PC-3 (cell line): ENCODE results near the gene SYN1. TPM values are rescaled to one million over a fixed set of nuclear protein-coding genes. Genes with fewer than 3 reads are reported as not detected.

Experiments used
- ATAC-seq: fragments of 200-7000 bp; cut with Tn5 transposase; 2 replicates; pipeline ENCODE4 v1.9.1; 2020; ENCODE audit warnings: mild to moderate bottlenecking, moderate library complexity
- BruUV-seq: library from RNA; stranded (reverse); fragments of 400-500 nt; replicated peaks from 2 replicates; lab custom pipeline; 2021; lab: Mats Ljungman, UMichigan
- CTCF ChIA-PET: fragments of 300-600 bp; sonication (Branson Sonifier 250); formaldehyde crosslinking; loops from one replicate; lab custom pipeline; 2022; ENCODE audit warnings: antibody characterized with exemption; lab: Charles Lee
- POLR2A ChIA-PET: fragments of 300-600 bp; sonication (Branson Sonifier 250); formaldehyde crosslinking; loops from one replicate; lab custom pipeline; 2022; ENCODE audit warnings: antibody characterized with exemption; ENCODE audit not compliant: unreplicated experiment; lab: Charles Lee
- DNase-seq: peaks from one replicate; pipeline ENCODE4 v3.0.0-alpha.2; 2015
- H2AFZ ChIP-seq: fragments of 300-600 bp; sonication (generic); 2 replicates; pipeline ENCODE4 v1.6.0; 2016; ENCODE audit warnings: antibody characterized with exemption, low read length
- H3F3A ChIP-seq: fragments of 300-600 bp; sonication (generic); one replicate; pipeline ENCODE4 v1.6.0; 2017; ENCODE audit warnings: antibody characterized with exemption, low read length, control low read depth, mild to moderate bottlenecking; ENCODE audit not compliant: unreplicated experiment
- H3K27ac ChIP-seq: fragments of 300-600 bp; sonication (generic); 2 replicates; pipeline ENCODE4 v1.5.1; 2016; ENCODE audit warnings: mild to moderate bottlenecking, low read length
- H3K27me3 ChIP-seq: fragments of 300-600 bp; sonication (generic); 2 replicates; pipeline ENCODE4 v1.6.1; 2016; ENCODE audit warnings: low read length, mixed read lengths
- H3K36me3 ChIP-seq: fragments of 300-600 bp; sonication (generic); 2 replicates; pipeline ENCODE4 v1.6.1; 2016; ENCODE audit warnings: low read depth, mixed run types, low read length, mixed read lengths
- H3K4me1 ChIP-seq: fragments of 300-600 bp; sonication (generic); 2 replicates; pipeline ENCODE4 v1.5.1; 2016; ENCODE audit warnings: low read length; ENCODE audit not compliant: insufficient read depth
- H3K4me2 ChIP-seq: fragments of 300-600 bp; sonication (generic); 2 replicates; pipeline ENCODE4 v1.6.0; 2016; ENCODE audit warnings: low read length
- H3K4me3 ChIP-seq: fragments of 300-600 bp; sonication (generic); 2 replicates; pipeline ENCODE4 v1.5.1; 2016; ENCODE audit warnings: mild to moderate bottlenecking, low read length, mixed read lengths
- H3K79me2 ChIP-seq: fragments of 300-600 bp; sonication (generic); 2 replicates; pipeline ENCODE4 v1.6.1; 2017; ENCODE audit warnings: low read length, mixed read lengths
- H3K9ac ChIP-seq: fragments of 300-600 bp; sonication (generic); 2 replicates; pipeline ENCODE4 v1.6.0; 2016; ENCODE audit warnings: mild to moderate bottlenecking, low read length
- H3K9me2 ChIP-seq: fragments of 300-600 bp; sonication (generic); replicated peaks from 2 replicates; pipeline ENCODE4 v1.6.1; 2016; ENCODE audit warnings: mixed run types, low read length, mixed read lengths
- H3K9me3 ChIP-seq: fragments of 300-600 bp; sonication (generic); 2 replicates; pipeline ENCODE4 v1.6.1; 2016; ENCODE audit warnings: low read length, mixed read lengths
- H4K20me1 ChIP-seq: fragments of 300-600 bp; sonication (generic); 2 replicates; pipeline ENCODE4 v1.6.1; 2016; ENCODE audit warnings: low read length, mixed read lengths
- CTCF ChIP-seq: fragments of 300-600 bp; sonication (generic); conservative IDR thresholded peaks from 2 replicates; pipeline ENCODE4 v1.5.1; 2017; ENCODE audit warnings: antibody characterized with exemption, low read depth, mild to moderate bottlenecking, low read length
- EZH2 ChIP-seq: fragments of 300-600 bp; sonication (generic); IDR thresholded peaks from one replicate; pipeline ENCODE4 v1.6.1; 2017; ENCODE audit warnings: antibody characterized with exemption, mild to moderate bottlenecking, low read length; ENCODE audit not compliant: unreplicated experiment
- EZH2phosphoT487 ChIP-seq: fragments of 300-600 bp; sonication (generic); IDR thresholded peaks from 2 replicates; pipeline ENCODE4 v1.6.1; 2018; ENCODE audit warnings: mild to moderate bottlenecking, antibody characterized with exemption, low read length, borderline replicate concordance
- intact Hi-C: fragments of 100-400 bp; cut with micrococcal nuclease; formaldehyde crosslinking; loops from 2 replicates; pipeline ENCODE4 v1.9.0; 2023
- total RNA-seq: library from RNA; depleted of rRNA; stranded (reverse); fragments of >200 nt; gene quantifications from 2 replicates; pipeline ENCODE4 v1.2.3, GENCODE V29; 2014

Gene SYN1
- total RNA-seq, 1 experiment from 2014 or later, result not detected

- Histone ChIP-seq H3K4me2 (0 out of 2 replicates have a peak overlapping the region, but pooled peaks have one; percentile 13), H2AFZ (no peak overlapping the region), H3F3A (no peaks in the 10 kb centered on the region), H3K27ac (no peak overlapping the region), H3K79me2 (peaks cover 18% of the 10 kb centered on the region), H3K27me3 (no peaks in the 10 kb centered on the region), H3K4me3 (no peak overlapping the region), H3K9me2 (no peaks in the 10 kb centered on the region), H4K20me1 (no peaks in the 10 kb centered on the region), H3K9ac (no peak overlapping the region), H3K36me3 (no peaks in the 10 kb centered on the region; the same call in 1 of the 2 replicates), H3K4me1 (peaks cover 24% of the 10 kb centered on the region), H3K9me3 (no peaks in the 10 kb centered on the region)
- ATAC-seq (no peak), DNase-seq (no peak)
- CTCF ChIA-PET, result no interaction called here
- POLR2A ChIA-PET, result no interaction called here
- no TSS peak for BruUV-seq
- TF ChIP-seq CTCF (no peak), EZH2 (no peak), EZH2phosphoT487 (no peak)
- intact Hi-C loops, result loop anchor here (5.0 kb wide), 1 partner anchor 68 kb away; the partner anchor contains the start of gene ELK1
These were observed 34.9 kb downstream of the SYN1 start for GRCh38 chrX:47584714-47585113.

- intact Hi-C loops, result loop anchor here (5.0 kb wide), 1 partner anchor 69 kb away; the partner anchor contains the start of gene ELK1
- Histone ChIP-seq H4K20me1 (no peaks in the 10 kb centered on the region), H3K4me3 (peak overlapping the region; percentile 83), H3K27me3 (no peaks in the 10 kb centered on the region), H2AFZ (no peak overlapping the region), H3K27ac (no peak overlapping the region), H3K4me1 (peaks cover 31% of the 10 kb centered on the region), H3K36me3 (no peaks in the 10 kb centered on the region; the same call in 1 of the 2 replicates), H3K9me2 (no peaks in the 10 kb centered on the region), H3K9me3 (no peaks in the 10 kb centered on the region), H3F3A (no peaks in the 10 kb centered on the region), H3K79me2 (peaks cover 18% of the 10 kb centered on the region), H3K9ac (peak overlapping the region; percentile 90), H3K4me2 (peak overlapping the region; percentile 90)
- POLR2A ChIA-PET, result no interaction called here
- CTCF ChIA-PET, result no interaction called here
- no TSS peak for BruUV-seq
- ATAC-seq (no peak), DNase-seq (no peak)
- TF ChIP-seq EZH2, result no peak
- no peak for TF ChIP-seq EZH2phosphoT487
- no peak for TF ChIP-seq CTCF
These were observed 36.3 kb downstream of the SYN1 start for GRCh38 chrX:47583240-47583861.
